B cell (primary cell): ENCODE data around the gene EPB41L2. TPM values are rescaled to one million over a fixed set of nuclear protein-coding genes. Genes with fewer than 3 reads are reported as not detected.

Experiments used
- ATAC-seq: fragments of 200-7000 bp; cut with Tn5 transposase; one replicate; pipeline ENCODE4 v1.10.0; 2021; ENCODE audit warnings: low read depth, mild to moderate bottlenecking, moderate number of reproducible peaks, moderate library complexity
- CTCF ChIA-PET: fragments of 350-600 bp; sonication (Branson Sonifier 250); formaldehyde crosslinking; loops from one replicate; lab custom pipeline; 2021; ENCODE audit warnings: antibody characterized with exemption, inconsistent platforms; lab: Charles Lee
- POLR2A ChIA-PET: fragments of 350-600 bp; sonication (Branson Sonifier 250); formaldehyde crosslinking; loops from one replicate; lab custom pipeline; 2021; ENCODE audit warnings: antibody characterized with exemption; lab: Charles Lee
- DNase-seq: peaks from one replicate; pipeline ENCODE4 v3.0.0; 2013
- H2AFZ ChIP-seq: 2 replicates; pipeline ENCODE4 v1.6.1; 2012; ENCODE audit warnings: mild to moderate bottlenecking, low read depth, low read length; ENCODE audit not compliant: insufficient read depth, poor library complexity, severe bottlenecking
- H3K27ac ChIP-seq, 2 donors: 1 replicate in 1 of 2; 2 replicates in 1 of 2; pipeline ENCODE4 v1.5.1; 2012 to 2013; ENCODE audit warnings: low read length in 2 of 2, mild to moderate bottlenecking in 2 of 2, moderate library complexity in 1 of 2
- H3K27me3 ChIP-seq, 4 experiments: fragments of 200-600 bp in 1 of 4; sonication (generic) in 1 of 4; replicated peaks in 1 of 4; 1 replicate in 2 of 4; 2 replicates in 2 of 4; pipeline versions ENCODE4 v1.6.1 to v1.7.0; 2013 to 2016; ENCODE audit warnings: low read length in 3 of 4, mild to moderate bottlenecking in 2 of 4, mixed read lengths in 1 of 4, moderate library complexity in 1 of 4; ENCODE audit not compliant: insufficient read depth in 4 of 4, control insufficient read depth in 3 of 4; ENCODE audit errors: control extremely low read depth in 1 of 4
- H3K36me3 ChIP-seq, 2 experiments: replicated peaks in 1 of 2; 1 replicate in 1 of 2; 2 replicates in 1 of 2; pipeline versions ENCODE4 v1.6.1 to v1.7.1; 2013; ENCODE audit warnings: low read length in 1 of 2; ENCODE audit not compliant: insufficient read depth in 2 of 2, control insufficient read depth in 1 of 2; ENCODE audit errors: control extremely low read depth in 1 of 2, extremely low read depth in 1 of 2
- H3K4me1 ChIP-seq, 2 donors: fragments of 200-600 bp in 1 of 2; sonication (generic) in 1 of 2; 1 replicate in 1 of 2; 2 replicates in 1 of 2; pipeline versions ENCODE4 v1.5.1 to v1.6.1; 2013 to 2017; ENCODE audit warnings: low read length in 2 of 2; ENCODE audit not compliant: control insufficient read depth in 2 of 2, insufficient read depth in 2 of 2
- H3K4me2 ChIP-seq: replicated peaks from 2 replicates; pipeline ENCODE3; 2012; ENCODE audit warnings: mild to moderate bottlenecking, low read depth, low read length; ENCODE audit not compliant: poor library complexity, severe bottlenecking
- H3K4me3 ChIP-seq, 5 experiments: fragments of 200-600 bp in 1 of 5; sonication (generic) in 1 of 5; 1 replicate in 3 of 5; 2 replicates in 2 of 5; pipeline versions ENCODE4 v1.5.1 to v1.7.0; 2011 to 2016; ENCODE audit warnings: low read length in 4 of 5, mild to moderate bottlenecking in 4 of 5, low read depth in 2 of 5, control low read depth in 1 of 5, moderate library complexity in 1 of 5; ENCODE audit not compliant: insufficient read depth in 1 of 5; ENCODE audit errors: control extremely low read depth in 1 of 5, extremely low read depth in 1 of 5
- H3K79me2 ChIP-seq: fragments of 200-600 bp; sonication (generic); one replicate; pipeline ENCODE4 v1.6.0; 2016; ENCODE audit warnings: low read length; ENCODE audit not compliant: control insufficient read depth, insufficient read depth
- H3K9ac ChIP-seq: fragments of 200-600 bp; sonication (generic); 2 replicates; pipeline ENCODE4 v1.6.1; 2017; ENCODE audit warnings: mild to moderate bottlenecking, low read length, moderate library complexity
- H3K9me3 ChIP-seq, 3 donors: one replicate each; pipeline versions ENCODE4 v1.6.1 to v1.7.1; 2013; ENCODE audit warnings: low read length in 2 of 3; ENCODE audit not compliant: control insufficient read depth in 2 of 3, insufficient read depth in 1 of 3; ENCODE audit errors: control extremely low read depth in 1 of 3
- H4K20me1 ChIP-seq: 2 replicates; pipeline ENCODE4 v1.6.0; 2012; ENCODE audit warnings: mild to moderate bottlenecking, low read length; ENCODE audit not compliant: insufficient read depth, control insufficient read depth, poor library complexity, severe bottlenecking
- H3K27ac Mint-ChIP-seq: one replicate; pipeline ENCODE4 v1.8.0; 2021; ENCODE audit warnings: mixed read lengths
- H3K27me3 Mint-ChIP-seq: one replicate; pipeline ENCODE4 v1.8.0; 2021; ENCODE audit warnings: mixed read lengths
- H3K4me1 Mint-ChIP-seq: one replicate; pipeline ENCODE4 v1.8.0; 2021; ENCODE audit warnings: mixed read lengths
- H3K4me3 Mint-ChIP-seq: one replicate; pipeline ENCODE4 v1.8.0; 2021; ENCODE audit warnings: mixed read lengths
- H3K9me3 Mint-ChIP-seq: one replicate; pipeline ENCODE4 v1.8.0; 2022; ENCODE audit warnings: mixed read lengths; ENCODE audit not compliant: insufficient read depth
- CTCF ChIP-seq: fragments of 200-600 bp; IDR thresholded peaks from one replicate; pipeline ENCODE4 v1.8.0; 2022; ENCODE audit warnings: antibody characterized with exemption, mild to moderate bottlenecking
- EZH2 ChIP-seq: IDR thresholded peaks from 2 replicates; pipeline ENCODE4 v1.6.1; 2012; ENCODE audit warnings: borderline replicate concordance, low read depth, mild to moderate bottlenecking, moderate library complexity, low read length; ENCODE audit not compliant: insufficient read depth, poor library complexity, severe bottlenecking
- WGBS: methylation state at CpG from one replicate; pipeline ENCODE4 v1.1.5; 2013; ENCODE audit warnings: missing lambda C conversion rate; ENCODE audit not compliant: insufficient coverage; 5-methylcytosine and 5-hydroxymethylcytosine counted together
- intact Hi-C: fragments of 100-400 bp; cut with micrococcal nuclease; formaldehyde crosslinking; loops from one replicate; pipeline ENCODE4 v1.10.0; 2022
- polyA plus RNA-seq: library from polyadenylated mRNA; depleted of rRNA; stranded (reverse); fragments of >200 nt; gene quantifications from 2 replicates; pipeline ENCODE4 v1.2.3, GENCODE V29; 2012
- total RNA-seq, 2 donors: library from RNA; stranded (reverse); fragments of 120-200 nt in 1 of 2; gene quantifications; 1 replicate in 1 of 2; 2 replicates in 1 of 2; pipeline versions ENCODE4 v1.2.3 to v1.2.4, GENCODE V29; 2013 to 2022

EPB41L2 gene
- total and polyA plus RNA-seq, 2 donors (not counting 1 experiment from before 2014, with no cell fraction given): 17.8 to 61.0 TPM

- Histone ChIP-seq H3K4me2 (no peak overlapping the region), H3K79me2 (no peaks in the 10 kb centered on the region), H3K27ac (no peak overlapping the region), H4K20me1 (no peaks in the 10 kb centered on the region), H3K4me1 (peaks cover 5 to 7% of the 10 kb centered on the region in 2 donors), H2AFZ (no peak overlapping the region), H3K36me3 (peaks cover 4 to 19% of the 10 kb centered on the region in 2 experiments), H3K27me3 (no peaks in the 10 kb centered on the region), H3K9me3 (no peaks in the 10 kb centered on the region), H3K9ac (no peak overlapping the region), H3K4me3 (no peak overlapping the region)
- ChIA-PET POLR2A (no interaction called here), CTCF (interaction anchor here (1.0 to 7.2 kb wide), 5 partner anchors 11 to 733 kb away, joined by 3 to 61 read pairs (median 7); no protein-coding TSS in a partner anchor)
- peaks cover 11% of the 10 kb centered on the region for H3K4me1 Mint-ChIP-seq
- no peak overlapping the region for H3K4me3 Mint-ChIP-seq
- no peak for ATAC-seq
- H3K27ac Mint-ChIP-seq: no peak overlapping the region
- no peak for DNase-seq
- 67% methylated on average over 1 of the region's 2 CpGs for WGBS
- no peaks in the 10 kb centered on the region for H3K27me3 Mint-ChIP-seq
- H3K9me3 Mint-ChIP-seq: no peaks in the 10 kb centered on the region
- TF ChIP-seq CTCF: no peak
- no peak for TF ChIP-seq EZH2
- intact Hi-C loops: no loop called here
Observed at GRCh38 chr6:130895516-130895915, 167.5 kb downstream of the EPB41L2 start.

GRCh38 chr6:130893766-130894165, 169.3 kb downstream of the EPB41L2 start:
- ChIA-PET POLR2A (no interaction called here), CTCF (interaction anchor here (1.4 to 7.2 kb wide), 3 partner anchors 8 to 223 kb away, joined by 3 to 61 read pairs (median 11); no protein-coding TSS in a partner anchor)
- H3K4me1 ChIP-seq: peaks cover 5 to 7% of the 10 kb centered on the region in 2 donors
- Mint-ChIP-seq H3K4me1 (peaks cover 11% of the 10 kb centered on the region), H3K4me3 (no peak overlapping the region), H3K27ac (no peak overlapping the region), H3K9me3 (no peaks in the 10 kb centered on the region), H3K27me3 (no peaks in the 10 kb centered on the region)
- H3K9ac ChIP-seq: no peak overlapping the region
- no peak overlapping the region for H3K4me3 ChIP-seq
- no peak overlapping the region for H2AFZ ChIP-seq
- no peak overlapping the region for H3K27ac ChIP-seq
- no peaks in the 10 kb centered on the region for H3K79me2 ChIP-seq
- no peaks in the 10 kb centered on the region for H3K9me3 ChIP-seq
- H3K4me2 ChIP-seq: no peak overlapping the region
- no peaks in the 10 kb centered on the region for H3K27me3 ChIP-seq
- DNase-seq (no peak), ATAC-seq (no peak)
- TF ChIP-seq CTCF (no peak), EZH2 (no peak)
- H4K20me1 ChIP-seq: no peaks in the 10 kb centered on the region
- intact Hi-C loops: no loop called here
- peaks cover 4 to 10% of the 10 kb centered on the region in 2 experiments for H3K36me3 ChIP-seq
- 88% methylated on average over 2 of the region's 2 CpGs for whole genome bisulfite sequencing
